Ureter (tissue), 1 donor: Measurements from ENCODE around the gene OSBPL7. TPM values are rescaled to one million over a fixed set of nuclear protein-coding genes. Genes with fewer than 3 reads are reported as not detected.

Experiments
- DNase-seq: peaks from one replicate; pipeline ENCODE4 v3.0.0-alpha.2; 2020; ENCODE audit warnings: low spot score
- total RNA-seq: library from RNA; stranded (reverse); gene quantifications from one replicate; pipeline ENCODE4 v1.2.4, GENCODE V29; 2023
- donor health status: DM: yes; HTN: yes; CAD: no.

Gene OSBPL7
- total RNA-seq, 1 donor from 2014 or later: 27.2 TPM

DNA sequence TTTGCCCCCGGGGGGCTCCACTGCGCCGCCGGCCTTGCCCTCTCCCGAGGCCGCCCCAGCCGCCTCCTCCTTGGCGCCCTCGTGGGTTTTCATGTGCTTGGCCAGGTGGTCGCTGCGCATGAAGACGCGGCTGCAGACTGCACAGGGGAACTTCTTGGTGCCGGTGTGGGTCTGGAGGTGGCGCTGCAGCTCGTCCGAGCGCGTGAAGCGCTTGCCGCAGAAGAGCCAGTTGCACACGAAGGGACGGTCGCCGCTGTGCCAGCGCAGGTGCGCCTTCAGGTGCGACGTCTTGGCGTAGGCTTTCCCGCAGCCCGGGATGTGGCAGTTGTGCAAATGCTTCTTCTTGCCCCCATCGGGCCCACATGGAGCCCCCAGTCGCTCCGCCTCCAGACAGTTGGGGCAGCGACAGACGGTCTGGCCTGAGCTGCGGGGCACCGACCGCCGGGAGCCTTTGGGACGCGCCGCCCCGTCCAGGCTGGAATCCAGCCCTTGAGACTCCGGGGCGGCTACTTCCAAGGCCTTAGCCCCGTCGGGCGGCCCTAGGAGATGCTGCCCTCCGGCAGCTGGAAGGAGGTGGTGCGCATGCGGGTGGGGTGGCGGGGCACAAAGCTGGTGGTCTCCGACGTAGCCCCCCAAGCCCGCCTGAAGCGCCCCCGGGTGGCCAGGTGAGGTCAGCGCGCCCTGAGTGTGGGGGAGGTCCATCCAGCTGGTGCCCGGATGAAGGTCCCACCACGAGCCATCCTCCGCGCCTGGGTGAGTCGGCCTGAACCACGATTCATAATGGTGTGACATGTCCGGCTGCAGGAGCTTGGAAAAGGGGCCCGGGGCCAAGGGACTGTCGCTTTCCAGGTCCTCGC, 26.0 kb upstream of the OSBPL7 start:
- no peak for DNase-seq

DNA sequence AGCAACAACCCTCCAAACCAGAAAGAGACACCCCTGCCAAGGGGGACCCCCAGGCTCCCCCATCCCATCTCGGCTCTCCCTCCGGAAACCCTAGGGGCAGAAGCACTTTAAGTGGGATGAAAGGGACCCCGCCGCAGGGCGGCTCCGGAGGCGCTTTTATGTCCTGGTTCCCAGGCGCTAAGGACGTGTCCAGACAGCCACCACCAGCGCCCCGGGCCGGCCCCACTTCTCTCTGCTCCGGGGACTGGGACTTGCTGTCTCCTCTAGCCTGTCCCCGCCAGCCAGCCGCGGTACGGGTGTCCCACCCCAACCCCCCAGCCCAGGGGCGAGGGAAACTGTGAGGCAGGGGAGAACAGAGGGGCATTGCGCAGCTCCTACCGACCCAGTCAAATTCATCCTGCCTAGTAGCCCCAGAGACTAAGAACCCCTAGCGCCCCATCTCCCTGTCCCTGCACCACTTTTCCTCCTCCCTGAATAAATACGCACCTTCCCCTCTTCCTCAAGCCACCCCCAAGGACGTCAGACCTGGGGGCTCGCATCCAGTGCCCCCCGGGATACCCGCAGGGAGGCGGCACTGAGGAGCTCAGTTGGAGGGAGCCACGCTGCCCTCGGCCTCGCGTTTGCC, 25.2 kb upstream of the OSBPL7 start:
- peak; percentile 62 for DNase-seq

DNA sequence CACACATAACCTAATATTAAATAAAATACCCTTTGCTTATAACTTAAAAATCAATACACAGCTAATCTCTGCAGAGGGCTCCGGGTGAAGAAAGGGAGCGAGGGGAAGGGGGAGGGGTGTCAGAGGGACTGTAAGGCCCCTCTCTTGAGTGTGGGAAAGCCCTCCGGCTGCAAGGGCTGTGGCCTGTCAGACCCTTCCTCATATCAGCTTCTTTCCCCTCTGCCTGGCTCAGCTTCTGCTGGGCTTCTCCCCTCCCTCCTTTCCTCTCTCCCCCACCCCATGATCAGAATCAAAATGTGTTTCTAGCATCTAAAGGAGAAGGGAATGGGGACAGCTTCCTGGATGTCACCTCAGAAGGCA, 24.1 kb upstream of the OSBPL7 start:
- DNase-seq: no peak

DNA sequence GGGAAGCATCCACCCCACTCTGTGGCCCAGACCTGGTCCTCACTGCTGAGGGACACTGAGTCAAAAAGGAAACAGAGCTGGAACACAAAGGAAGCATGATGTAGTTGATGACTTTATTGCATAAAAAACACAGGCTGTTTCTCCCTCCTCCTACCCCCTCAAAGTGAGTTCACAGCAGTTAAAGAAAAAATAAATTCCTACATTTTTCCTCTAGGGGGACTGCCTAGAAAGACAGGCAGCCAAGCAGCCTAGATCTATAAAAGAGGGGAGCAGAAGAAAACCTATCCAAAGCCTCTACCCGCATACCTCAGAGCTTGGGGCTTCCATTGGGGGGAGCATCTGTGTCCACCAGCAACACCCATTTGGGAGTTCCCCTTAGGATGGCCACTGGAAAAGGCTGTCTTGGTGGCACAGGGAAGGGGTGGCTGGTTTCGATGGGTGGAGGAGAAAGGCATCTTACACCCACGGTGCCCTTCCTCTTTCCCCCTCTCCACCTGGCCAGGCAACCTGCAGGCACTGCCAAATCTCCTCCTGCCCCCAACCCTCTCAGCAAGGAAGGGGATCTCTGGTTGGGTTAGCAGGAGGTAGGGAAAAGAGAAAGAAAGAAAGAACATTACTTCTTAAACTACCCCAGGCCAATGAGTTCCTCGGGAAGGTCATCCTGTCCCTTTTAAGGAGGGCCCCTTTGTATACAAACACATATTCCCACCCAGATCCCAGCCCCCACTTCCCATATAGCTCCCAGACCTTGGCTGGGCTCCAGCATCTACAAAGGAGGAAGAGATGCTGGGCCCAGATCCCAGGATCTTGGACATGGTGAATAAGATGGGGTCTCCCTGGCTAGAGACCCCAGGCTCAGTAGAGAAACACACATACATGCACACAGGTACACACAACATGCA, 23.5 kb upstream of the OSBPL7 start:
- DNase-seq: no peak

DNA sequence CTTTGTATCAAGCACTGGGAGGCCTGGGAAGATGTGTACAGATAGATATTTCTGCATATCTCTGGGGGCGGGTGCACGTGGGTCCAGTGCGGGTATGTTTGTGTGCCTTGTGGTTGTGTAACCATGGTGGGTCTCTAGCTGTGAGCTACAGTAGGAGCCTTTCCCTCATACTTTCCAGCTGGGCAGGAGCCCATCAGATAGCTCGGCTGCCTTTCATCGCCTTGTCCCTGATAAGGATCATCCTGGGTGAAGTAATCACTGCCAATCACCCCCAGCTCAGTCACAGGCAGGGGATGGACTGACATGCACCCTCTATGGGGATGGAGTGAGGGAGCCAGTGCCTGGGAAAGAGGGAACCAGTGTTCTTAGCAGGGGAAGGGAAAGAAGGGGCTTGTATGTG, 22.6 kb upstream of the OSBPL7 start:
- no peak for DNase-seq

DNA sequence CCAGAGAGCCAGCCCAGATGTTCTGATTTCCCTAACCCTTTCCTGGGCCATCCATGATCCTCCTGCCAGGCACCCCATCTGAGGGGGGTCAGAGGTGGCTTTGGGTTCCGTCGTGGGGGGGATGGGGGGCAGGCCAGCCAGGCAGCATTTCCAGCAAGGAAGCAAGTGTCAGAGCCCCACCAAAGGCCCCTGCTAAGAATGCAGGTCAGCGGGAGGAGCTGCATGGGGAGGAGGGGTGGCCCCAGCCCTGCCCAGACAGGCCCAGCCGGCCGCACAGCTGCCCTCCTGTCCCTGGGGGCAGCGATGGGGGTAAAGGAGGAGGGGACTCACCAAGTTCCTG, 21.8 kb upstream of the OSBPL7 start:
- DNase-seq: no peak

DNA sequence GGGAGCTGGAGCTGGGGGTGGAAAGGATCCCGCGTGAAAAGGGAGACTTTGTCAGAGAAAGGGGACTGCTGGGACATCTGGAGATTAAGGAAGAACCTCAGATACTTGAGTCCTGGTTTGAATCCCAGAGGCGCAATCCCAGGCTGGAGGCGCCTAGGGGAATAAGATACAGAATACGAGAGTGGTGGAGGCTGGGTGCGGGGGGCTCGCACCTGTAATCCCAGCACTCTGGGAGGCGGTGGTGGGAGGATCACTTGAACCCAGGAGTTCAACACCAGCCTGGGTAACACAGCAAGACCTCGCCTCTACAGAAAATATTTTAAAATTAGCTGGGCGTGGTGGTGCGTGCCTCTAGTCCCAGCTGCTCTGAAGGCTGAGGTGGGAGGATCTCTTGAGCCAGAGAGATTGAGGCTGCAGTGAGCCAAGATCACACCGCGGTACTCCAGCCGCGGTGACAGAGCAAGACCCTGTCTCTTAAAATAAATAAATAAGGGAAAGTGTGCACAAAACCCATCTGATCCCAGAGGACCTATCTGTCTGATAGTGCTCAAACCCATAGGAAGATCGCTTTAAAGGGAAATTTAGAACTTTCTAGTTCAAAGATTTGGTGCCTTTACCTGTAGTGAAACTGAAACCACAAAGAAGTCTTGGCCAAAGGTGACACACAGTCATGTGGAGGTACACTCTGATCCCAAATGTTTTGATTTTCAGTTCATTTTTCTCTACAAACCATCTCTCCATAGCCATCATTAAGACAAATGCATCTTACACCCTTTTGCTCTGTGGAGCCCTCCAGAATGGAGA, 20.1 kb upstream of the OSBPL7 start:
- DNase-seq: no peak

DNA sequence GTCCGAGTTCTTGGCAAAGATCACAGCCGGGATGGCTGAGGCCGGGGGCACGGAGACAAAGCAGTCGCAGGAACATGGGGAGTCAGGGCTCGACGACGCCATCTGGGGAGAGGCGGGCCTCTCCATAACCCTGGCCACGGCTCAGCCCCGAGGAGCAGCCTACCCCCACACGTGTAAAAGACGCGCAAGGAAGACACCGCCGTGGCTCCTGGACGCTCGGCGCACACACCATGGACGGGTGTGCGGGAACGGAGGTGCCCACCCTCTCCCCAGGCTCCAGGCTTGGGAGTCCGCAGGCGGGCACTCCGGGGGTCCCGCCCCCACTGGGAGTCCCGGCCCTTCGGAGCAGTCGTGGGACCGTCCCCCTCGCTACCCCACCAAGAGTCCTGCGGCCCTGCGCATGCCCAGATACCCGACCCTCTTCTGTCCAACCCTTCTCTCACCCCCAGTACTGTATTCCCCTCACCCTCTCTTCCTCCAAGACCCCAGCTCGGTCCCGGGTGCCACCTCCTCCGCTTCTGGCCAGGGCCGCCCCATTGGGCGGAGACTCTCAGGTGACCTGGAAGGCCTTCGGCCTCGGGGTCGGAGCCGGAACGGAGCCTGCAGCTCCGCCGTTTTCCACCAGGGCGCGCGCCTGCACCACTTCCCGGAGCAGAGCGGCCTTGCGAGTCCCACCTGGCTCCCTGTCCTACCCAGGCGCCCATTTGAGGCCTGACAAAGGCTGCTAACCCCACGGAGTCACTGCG, 19.3 kb upstream of the OSBPL7 start, which contains the start of gene SCRN2:
Gene SCRN2 (minus strand): TSS at position 532 of the 746 bp plus-strand sequence. CDS start 430 bp downstream, at position 102.
- DNase-seq: peak; percentile 93

DNA sequence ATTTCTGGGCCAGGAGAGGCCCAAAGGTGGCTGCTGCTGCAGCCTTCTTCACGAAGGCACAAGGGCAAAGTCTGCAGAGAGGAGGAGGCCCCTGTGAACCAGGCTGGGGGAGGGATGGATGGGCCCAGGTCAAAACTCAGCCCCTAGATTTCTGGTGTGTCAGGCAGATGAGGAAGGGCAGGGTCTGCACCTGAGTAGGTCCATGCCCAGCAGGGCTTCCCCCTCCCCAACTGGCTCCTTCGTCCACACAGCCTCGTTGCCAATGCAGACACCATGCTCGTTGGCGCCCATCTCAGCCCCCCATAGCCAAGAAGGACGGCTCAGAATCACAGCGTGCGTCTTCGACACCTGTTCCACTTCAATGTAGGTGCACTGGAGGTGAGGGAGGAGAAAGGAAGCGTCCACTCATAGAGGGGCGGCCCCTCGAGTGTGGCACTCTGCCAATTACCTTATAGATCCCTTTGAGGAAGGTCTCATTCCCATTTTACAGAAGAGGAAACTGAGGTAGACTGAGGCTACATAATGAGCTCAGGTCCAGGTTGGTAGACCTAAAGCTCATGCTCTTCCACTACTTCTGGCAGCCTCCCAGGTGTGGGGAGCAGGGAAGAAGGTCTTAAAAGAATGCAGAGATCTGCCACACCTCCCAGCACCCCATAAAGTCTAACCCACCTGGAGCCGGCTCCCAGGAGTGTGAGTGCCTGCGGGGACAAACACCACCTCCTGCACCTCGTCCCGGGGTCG, 18.6 kb upstream of the OSBPL7 start:
- no peak for DNase-seq

DNA sequence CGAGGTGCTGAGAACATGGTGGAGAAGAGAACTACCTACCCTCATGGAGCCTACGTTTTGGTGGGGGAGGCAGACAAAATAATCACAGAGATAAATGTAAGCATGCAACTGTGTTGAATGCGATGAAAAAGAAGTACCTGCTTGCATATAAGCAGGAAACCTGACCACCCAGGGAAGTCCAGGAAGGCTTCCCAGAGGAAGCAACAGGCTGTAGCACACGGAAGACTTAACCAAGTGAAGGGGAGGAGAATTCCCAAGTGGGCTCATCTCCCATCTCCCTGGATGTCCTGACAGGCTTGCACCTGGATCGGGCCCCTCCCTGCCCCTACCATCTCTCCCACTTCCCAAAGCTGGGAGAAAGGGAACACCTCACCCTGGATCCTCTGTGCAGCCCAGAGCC, 17.5 kb upstream of the OSBPL7 start:
- no peak for DNase-seq

DNA sequence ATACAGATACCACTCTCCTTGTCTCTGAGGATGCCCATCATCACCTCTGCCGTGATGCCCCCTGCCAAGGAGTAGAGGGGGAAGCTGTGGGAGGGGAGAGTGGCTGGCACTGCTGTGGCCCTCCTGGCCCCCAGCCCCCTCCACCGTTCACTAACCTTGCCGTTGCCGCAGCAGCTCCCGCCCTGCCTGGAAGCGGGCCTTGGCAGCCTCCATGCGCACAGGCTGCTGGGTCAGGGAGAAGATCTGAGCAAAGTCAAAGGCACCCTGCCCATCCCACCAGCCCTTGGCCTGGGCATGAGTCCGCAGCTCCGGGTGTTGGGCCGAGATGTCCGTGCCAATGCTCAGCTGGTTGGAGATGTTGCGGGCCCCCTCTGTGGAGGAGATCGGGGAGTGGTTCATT, 17.0 kb upstream of the OSBPL7 start:
- DNase-seq: no peak

DNA sequence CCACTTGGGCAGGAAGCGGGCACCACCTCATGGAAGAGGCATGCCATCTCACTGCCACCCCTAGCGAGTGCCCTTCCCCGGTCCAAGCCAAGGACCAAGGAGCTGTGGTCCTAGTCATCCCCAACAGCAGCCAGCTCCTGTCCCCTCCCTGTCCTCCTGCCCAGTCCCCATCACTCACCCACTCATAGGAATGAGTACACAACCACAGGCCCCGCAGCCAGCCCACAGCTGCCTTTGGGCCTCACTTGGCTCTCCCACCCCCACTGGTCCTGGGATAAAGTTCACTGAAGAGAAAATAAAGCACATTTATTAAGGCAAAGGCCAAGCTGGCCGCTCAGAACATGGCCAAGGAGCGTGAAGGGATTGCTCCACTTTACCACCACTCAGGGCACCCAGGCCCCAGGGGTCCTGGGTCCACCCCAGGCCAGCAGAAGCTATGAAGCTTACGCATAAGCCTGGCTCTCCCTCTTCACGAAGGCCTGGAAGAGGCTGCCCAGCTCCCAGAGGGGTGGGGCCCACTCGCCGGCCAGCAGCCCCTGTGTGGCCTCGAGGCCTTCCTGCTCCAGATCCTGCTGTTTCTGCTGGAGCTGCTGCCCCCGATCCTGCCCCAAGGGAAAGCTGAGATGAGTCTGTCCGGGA, 15.9 kb upstream of the OSBPL7 start:
- no peak for DNase-seq

DNA sequence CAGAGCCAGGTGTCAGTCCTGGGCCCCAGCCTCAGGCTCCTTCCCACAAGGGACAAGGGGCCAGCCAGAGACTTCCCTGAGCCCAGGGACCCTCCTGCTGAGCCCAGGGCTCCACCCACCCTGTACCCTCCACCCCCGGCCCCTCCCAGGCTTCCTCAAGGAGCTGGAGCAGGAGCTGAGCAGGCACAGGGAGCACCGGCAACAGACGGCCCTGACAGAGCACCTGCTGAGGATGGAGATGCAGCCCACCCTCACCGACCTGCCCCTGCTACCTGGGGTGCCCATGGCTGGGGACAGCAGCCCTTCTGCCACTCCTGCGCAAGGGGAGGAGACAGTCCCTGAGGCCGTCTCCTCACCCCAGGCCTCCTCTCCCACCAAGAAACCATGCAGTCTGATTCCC, 15.0 kb upstream of the OSBPL7 start:
- no peak for DNase-seq

DNA sequence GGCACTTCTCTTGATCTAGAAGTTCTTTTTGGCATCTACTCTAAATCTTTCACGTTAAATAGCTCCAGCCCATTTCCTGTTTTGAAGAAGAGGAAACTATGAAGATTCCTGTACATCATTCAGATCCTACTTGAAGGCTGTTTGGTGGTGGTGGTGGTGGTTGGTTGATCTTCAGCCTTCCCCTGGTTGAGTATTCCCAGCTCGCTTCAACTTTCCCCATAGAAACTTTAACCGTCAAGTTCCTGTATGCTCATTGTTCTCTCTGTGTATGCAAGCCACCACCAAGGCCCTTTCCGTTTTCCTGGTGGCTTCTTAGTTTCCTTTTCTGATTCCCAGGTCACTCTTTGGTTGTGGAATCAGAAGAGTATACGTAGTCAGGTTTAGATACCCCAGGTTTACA, 13.2 kb upstream of the OSBPL7 start:
- no peak for DNase-seq

DNA sequence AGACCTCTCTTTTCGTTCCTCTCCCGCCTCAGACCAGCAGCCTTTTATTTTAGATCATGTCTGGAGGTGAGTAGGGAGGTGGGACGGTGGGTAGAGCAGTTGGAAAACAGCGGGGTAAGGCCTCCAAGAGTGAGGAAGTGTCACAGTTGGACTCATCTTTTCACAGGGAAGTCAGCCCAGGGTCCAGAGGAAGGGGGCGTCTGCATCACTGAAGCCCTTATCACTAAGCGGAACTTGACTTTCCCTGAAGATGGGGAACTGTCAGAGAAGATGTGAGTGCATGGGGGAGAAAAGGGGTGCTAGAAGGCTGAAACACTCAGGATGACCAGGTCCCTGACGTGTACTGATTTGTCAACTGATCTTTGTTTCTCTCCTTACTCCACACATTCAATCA, 10.3 kb upstream of the OSBPL7 start:
- no peak for DNase-seq

DNA sequence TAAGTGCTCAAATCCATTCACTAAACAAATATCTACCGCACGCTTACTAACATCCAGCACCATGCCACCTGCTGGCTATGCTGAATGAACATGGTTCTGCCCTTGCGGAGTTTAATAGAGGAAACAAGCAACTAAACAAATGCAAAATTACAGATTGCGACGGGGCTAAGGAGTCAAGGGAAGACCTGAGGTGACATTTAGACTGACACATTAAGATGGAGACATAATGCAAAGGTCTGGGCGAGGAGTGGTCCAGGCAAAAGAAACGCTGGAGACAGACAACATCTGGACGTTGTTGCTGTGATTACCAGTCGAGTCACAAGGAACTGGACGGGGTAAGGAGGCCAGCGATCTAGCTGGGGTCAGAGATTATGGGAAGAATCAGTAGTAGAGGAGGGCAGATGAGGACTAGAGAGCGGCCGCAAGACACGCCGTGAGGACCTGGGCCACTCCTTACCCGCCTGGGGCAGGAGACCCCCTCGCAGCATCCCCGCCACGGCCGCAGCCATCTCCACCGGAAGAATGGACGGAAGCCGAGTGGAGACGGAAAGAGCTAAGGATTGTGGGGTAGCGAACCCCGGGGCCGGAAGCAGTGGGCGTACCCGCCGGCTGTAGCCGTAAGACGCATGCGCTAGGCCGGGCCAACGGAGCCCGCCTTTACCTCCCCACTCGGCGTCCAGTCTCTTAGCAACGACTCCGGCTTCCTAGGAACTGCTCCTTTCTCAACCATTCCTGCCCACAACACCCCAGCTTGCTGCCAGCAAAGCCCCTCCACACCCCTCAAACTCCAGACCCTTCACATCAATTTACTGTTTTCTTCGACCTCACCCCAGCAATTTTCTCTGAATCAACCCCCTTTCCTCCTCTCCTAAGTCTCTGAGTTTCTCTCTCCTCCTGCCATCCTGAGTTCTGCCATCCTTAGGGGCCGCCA, 9.7 kb upstream of the OSBPL7 start, which contains the start of the genes LRRC46 and MRPL10:
Gene LRRC46 (plus strand): TSS at position 668 of the 931 bp plus-strand sequence. CDS start 320 bp downstream, outside the sequence.
Gene MRPL10 (minus strand): TSS at position 539 of the 931 bp plus-strand sequence. CDS start 30 bp downstream, at position 509.
- peak; percentile 95 for DNase-seq

DNA sequence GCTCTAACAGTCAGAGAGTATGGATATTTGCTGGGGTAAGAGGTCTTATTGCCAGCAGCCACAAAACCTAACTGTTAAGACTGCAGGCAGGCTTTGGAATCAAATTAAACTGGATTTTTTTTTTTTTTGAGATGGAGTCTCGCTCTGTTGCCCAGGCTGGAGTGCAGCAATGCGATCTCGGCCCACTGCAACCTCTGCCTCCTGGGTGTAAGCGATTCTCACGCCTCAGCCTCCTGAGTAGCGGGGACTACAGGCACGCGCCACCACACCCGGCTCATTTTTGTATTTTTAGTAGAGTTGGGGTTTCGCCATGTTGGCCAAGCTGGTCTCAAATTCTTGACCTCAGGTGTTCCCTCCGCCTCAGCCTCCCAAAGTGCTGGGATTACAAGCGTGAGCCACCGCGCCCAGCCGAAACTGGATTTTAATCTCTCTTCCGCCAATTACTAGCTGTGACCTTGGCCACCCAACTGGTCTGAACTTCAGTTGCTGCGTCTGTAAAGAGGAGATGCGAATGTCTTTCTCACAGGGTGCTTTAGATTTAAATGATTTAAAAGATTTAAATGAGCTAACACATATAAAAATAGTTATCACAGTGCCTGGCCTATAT, 8.9 kb upstream of the OSBPL7 start:
- no peak for DNase-seq

DNA sequence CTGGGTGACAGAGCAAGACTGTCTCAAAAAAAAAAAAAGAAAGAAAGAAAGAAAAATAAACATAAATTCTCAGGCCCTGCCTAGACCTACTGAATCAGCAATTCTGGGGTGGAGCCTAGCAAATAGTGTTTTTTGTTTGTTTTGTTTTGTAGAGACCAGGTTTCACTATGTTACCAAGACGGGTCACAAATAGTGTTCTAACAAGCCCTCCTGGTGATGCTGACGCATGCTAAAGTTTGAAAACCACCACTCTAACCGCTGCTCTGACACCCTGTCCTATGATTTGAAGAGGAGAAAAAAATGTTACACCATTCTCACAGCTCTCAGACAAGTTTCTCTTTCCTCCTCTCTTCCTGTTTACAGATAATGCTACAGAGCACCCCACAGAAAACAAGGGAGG, 8.3 kb upstream of the OSBPL7 start:
- DNase-seq: no peak
